WTC11 (cell line): ENCODE results near the gene CLIC2.

ENCODE experiments used
- CTCF ChIP-seq: fragments of 200-600 bp; IDR thresholded peaks from 2 replicates; pipeline ENCODE4 v1.8.0; 2022; ENCODE audit warnings: antibody characterized with exemption
- E2F5 ChIP-seq: sonication (generic); formaldehyde crosslinking; IDR thresholded peaks from 2 replicates; pipeline ENCODE4 v1.8.1; 2022; ENCODE audit warnings: mild to moderate bottlenecking, moderate library complexity, missing genetic modification reagents
- ETV6 ChIP-seq: sonication (generic); formaldehyde crosslinking; IDR thresholded peaks from 2 replicates; pipeline ENCODE4 v1.8.1; 2022; ENCODE audit warnings: mild to moderate bottlenecking, missing genetic modification reagents
- JUN ChIP-seq: sonication (generic); formaldehyde crosslinking; IDR thresholded peaks from 2 replicates; pipeline ENCODE4 v1.8.0; 2023; ENCODE audit warnings: mild to moderate bottlenecking, missing genetic modification reagents
- MLX ChIP-seq: sonication (generic); formaldehyde crosslinking; IDR thresholded peaks from 2 replicates; pipeline ENCODE4 v1.8.1; 2023; ENCODE audit warnings: mild to moderate bottlenecking, missing genetic modification reagents, moderate library complexity
- NFE2L1 ChIP-seq: sonication (generic); formaldehyde crosslinking; IDR thresholded peaks from 2 replicates; pipeline ENCODE4 v1.8.1; 2023; ENCODE audit warnings: missing genetic modification reagents
- ZNF317 ChIP-seq: sonication (generic); formaldehyde crosslinking; IDR thresholded peaks from 2 replicates; pipeline ENCODE4 v1.8.1; 2023; ENCODE audit warnings: low read depth, mild to moderate bottlenecking, moderate library complexity, missing genetic modification reagents, borderline replicate concordance
- TF ChIP-seq, protein P1 (sequence below): sonication (generic); formaldehyde crosslinking; IDR thresholded peaks from 2 replicates; pipeline ENCODE4 v1.8.0; 2022; ENCODE audit warnings: mild to moderate bottlenecking, missing genetic modification reagents
- TF ChIP-seq, protein P2 (sequence below): sonication (generic); formaldehyde crosslinking; IDR thresholded peaks from 2 replicates; pipeline ENCODE4 v1.8.0; 2022; ENCODE audit warnings: mild to moderate bottlenecking, missing genetic modification reagents
- TF ChIP-seq, protein P3 (sequence below): sonication (generic); formaldehyde crosslinking; IDR thresholded peaks from 2 replicates; pipeline ENCODE4 v1.8.1; 2023; ENCODE audit warnings: mild to moderate bottlenecking, missing genetic modification reagents, moderate library complexity

- TF ChIP-seq CTCF (no peak), MLX (CRISPR knock-in tag) (no peak), E2F5 (CRISPR knock-in tag) (no peak), JUN (CRISPR knock-in tag) (no peak), ZNF317 (CRISPR knock-in tag) (no peak), ETV6 (CRISPR knock-in tag) (no peak), NFE2L1 (CRISPR knock-in tag) (no peak)
- TF ChIP-seq, protein P1, sequence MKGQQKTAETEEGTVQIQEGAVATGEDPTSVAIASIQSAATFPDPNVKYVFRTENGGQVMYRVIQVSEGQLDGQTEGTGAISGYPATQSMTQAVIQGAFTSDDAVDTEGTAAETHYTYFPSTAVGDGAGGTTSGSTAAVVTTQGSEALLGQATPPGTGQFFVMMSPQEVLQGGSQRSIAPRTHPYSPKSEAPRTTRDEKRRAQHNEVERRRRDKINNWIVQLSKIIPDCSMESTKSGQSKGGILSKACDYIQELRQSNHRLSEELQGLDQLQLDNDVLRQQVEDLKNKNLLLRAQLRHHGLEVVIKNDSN (CRISPR knock-in tag) = no peak
- TF ChIP-seq, protein P2, sequence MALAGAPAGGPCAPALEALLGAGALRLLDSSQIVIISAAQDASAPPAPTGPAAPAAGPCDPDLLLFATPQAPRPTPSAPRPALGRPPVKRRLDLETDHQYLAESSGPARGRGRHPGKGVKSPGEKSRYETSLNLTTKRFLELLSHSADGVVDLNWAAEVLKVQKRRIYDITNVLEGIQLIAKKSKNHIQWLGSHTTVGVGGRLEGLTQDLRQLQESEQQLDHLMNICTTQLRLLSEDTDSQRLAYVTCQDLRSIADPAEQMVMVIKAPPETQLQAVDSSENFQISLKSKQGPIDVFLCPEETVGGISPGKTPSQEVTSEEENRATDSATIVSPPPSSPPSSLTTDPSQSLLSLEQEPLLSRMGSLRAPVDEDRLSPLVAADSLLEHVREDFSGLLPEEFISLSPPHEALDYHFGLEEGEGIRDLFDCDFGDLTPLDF (CRISPR knock-in tag) = no peak
- TF ChIP-seq, protein P3, sequence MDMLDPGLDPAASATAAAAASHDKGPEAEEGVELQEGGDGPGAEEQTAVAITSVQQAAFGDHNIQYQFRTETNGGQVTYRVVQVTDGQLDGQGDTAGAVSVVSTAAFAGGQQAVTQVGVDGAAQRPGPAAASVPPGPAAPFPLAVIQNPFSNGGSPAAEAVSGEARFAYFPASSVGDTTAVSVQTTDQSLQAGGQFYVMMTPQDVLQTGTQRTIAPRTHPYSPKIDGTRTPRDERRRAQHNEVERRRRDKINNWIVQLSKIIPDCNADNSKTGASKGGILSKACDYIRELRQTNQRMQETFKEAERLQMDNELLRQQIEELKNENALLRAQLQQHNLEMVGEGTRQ (CRISPR knock-in tag) = no peak
Measured at GRCh38 chrX:155246748-155247147, 87.7 kb downstream of the CLIC2 start.
